HCT116 (cell line): ENCODE data around the gene HSD17B1. TPM values are rescaled to one million over a fixed set of nuclear protein-coding genes. Genes with fewer than 3 reads are reported as not detected.

Experiments
- ATAC-seq: fragments of 200-7000 bp; cut with Tn5 transposase; 2 replicates; pipeline ENCODE4 v1.9.1; 2020; ENCODE audit warnings: mild to moderate bottlenecking, moderate library complexity
- BruUV-seq: library from RNA; stranded (reverse); fragments of 400-500 nt; replicated peaks from 2 replicates; lab custom pipeline; 2021; lab: Mats Ljungman, UMichigan
- CTCF ChIA-PET: fragments of 300-600 bp; sonication (Branson Sonifier 250); formaldehyde crosslinking; loops from one replicate; lab custom pipeline; 2021; ENCODE audit warnings: antibody characterized with exemption; lab: Charles Lee
- POLR2A ChIA-PET: fragments of 300-600, 350-600 bp; sonication (Branson Sonifier 250); formaldehyde crosslinking; loops from one replicate; lab custom pipeline; 2021; ENCODE audit warnings: antibody characterized with exemption; lab: Charles Lee
- RAD21 ChIA-PET, 2 experiments: fragments of 300-600 bp; sonication (Branson Sonifier 250); formaldehyde crosslinking; loops; one replicate each; lab custom pipeline; 2023; ENCODE audit warnings: low total read pairs in 2 of 2; ENCODE audit not compliant: uncharacterized antibody in 2 of 2, unreplicated experiment in 2 of 2, low non-redundant PET in 1 of 2; lab: Charles Lee
- DNase-seq: peaks from one replicate; pipeline ENCODE4 v3.0.0-alpha.2; 2010; ENCODE audit warnings: low read depth, low spot score
- H2AFZ ChIP-seq: fragments of 200-600 bp; shearing (Covaris generic), sonication (generic); 2 replicates; pipeline ENCODE4 v1.6.1; 2017; ENCODE audit warnings: low read depth, mixed run types, mixed read lengths, antibody characterized with exemption, low read length; ENCODE audit not compliant: poor library complexity, severe bottlenecking
- H3K27ac ChIP-seq: 2 replicates; pipeline ENCODE4 v1.5.1; 2012; ENCODE audit warnings: low read depth, low read length
- H3K27me3 ChIP-seq: fragments of 200-600 bp; sonication (generic); 2 replicates; pipeline ENCODE4 v1.6.1; 2016; ENCODE audit warnings: mixed run types, low read length, mixed read lengths; ENCODE audit not compliant: insufficient read depth
- H3K36me3 ChIP-seq, 2 experiments: fragments of 200-500 bp in 1 of 2; fragments of 200-600 bp in 1 of 2; sonication (Bioruptor generic) in 1 of 2; sonication (generic) in 1 of 2; 2 replicates each; pipeline versions ENCODE4 v1.5.1 to v1.6.1; 2014 to 2016; ENCODE audit warnings: low read length in 2 of 2, inconsistent platforms in 1 of 2, mixed read lengths in 1 of 2, mixed run types in 1 of 2; ENCODE audit not compliant: insufficient read depth in 2 of 2, control insufficient read depth in 1 of 2
- H3K4me1 ChIP-seq, 2 experiments: fragments of 200-600 bp in 1 of 2; sonication (generic) in 1 of 2; 2 replicates each; pipeline versions ENCODE4 v1.5.1 to v1.6.1; 2012 to 2017; ENCODE audit warnings: low read length in 2 of 2, inconsistent platforms in 1 of 2, mild to moderate bottlenecking in 1 of 2, mixed read lengths in 1 of 2, mixed run types in 1 of 2, moderate library complexity in 1 of 2; ENCODE audit not compliant: insufficient read depth in 2 of 2, control insufficient read depth in 1 of 2
- H3K4me2 ChIP-seq: fragments of 200-600 bp; sonication (generic); 2 replicates; pipeline ENCODE4 v1.6.1; 2017; ENCODE audit warnings: mixed run types, low read length, mixed read lengths
- H3K4me3 ChIP-seq, 2 experiments: fragments of 200-600 bp in 1 of 2; sonication (generic) in 1 of 2; replicated peaks in 1 of 2; 2 replicates each; pipeline ENCODE4 v1.5.1; 2011 to 2016; ENCODE audit warnings: low read length in 2 of 2, control low read depth in 1 of 2, low read depth in 1 of 2, mild to moderate bottlenecking in 1 of 2, mixed read lengths in 1 of 2, mixed run types in 1 of 2
- H3K79me2 ChIP-seq: fragments of 200-600 bp; sonication (generic); 2 replicates; pipeline ENCODE4 v1.6.1; 2017; ENCODE audit warnings: mild to moderate bottlenecking, mixed run types, low read length, moderate library complexity, mixed read lengths; ENCODE audit not compliant: insufficient read depth
- H3K9ac ChIP-seq: fragments of 200-600 bp; sonication (generic); 2 replicates; pipeline ENCODE4 v1.6.1; 2016; ENCODE audit warnings: low read length, mixed read lengths
- H3K9me2 ChIP-seq: fragments of 200-600 bp; sonication (generic), shearing (Covaris generic); 2 replicates; pipeline ENCODE4 v1.6.1; 2017; ENCODE audit warnings: mixed run types, mild to moderate bottlenecking, moderate library complexity; ENCODE audit not compliant: insufficient read depth
- H3K9me3 ChIP-seq, 2 experiments: fragments of 200-500 bp in 1 of 2; fragments of 200-600 bp in 1 of 2; sonication (Bioruptor generic) in 1 of 2; sonication (generic) in 1 of 2; 2 replicates each; pipeline ENCODE4 v1.6.1; 2014 to 2017; ENCODE audit warnings: low read length in 2 of 2, mixed read lengths in 2 of 2, inconsistent platforms in 1 of 2, low read depth in 1 of 2, mild to moderate bottlenecking in 1 of 2, mixed run types in 1 of 2, moderate library complexity in 1 of 2; ENCODE audit not compliant: control insufficient read depth in 1 of 2, insufficient read depth in 1 of 2
- H4K20me1 ChIP-seq: fragments of 200-600 bp; sonication (generic), shearing (Covaris generic); 2 replicates; pipeline ENCODE4 v1.6.1; 2017; ENCODE audit warnings: mixed run types, mild to moderate bottlenecking, moderate library complexity; ENCODE audit not compliant: insufficient read depth
- CBX3 ChIP-seq: IDR thresholded peaks from 2 replicates; pipeline ENCODE4 v1.6.1; 2012; ENCODE audit warnings: low read depth
- CEBPB ChIP-seq: IDR thresholded peaks from 2 replicates; pipeline ENCODE4 v1.6.1; 2012; ENCODE audit warnings: low read depth
- EGR1 ChIP-seq: IDR thresholded peaks from 2 replicates; pipeline ENCODE4 v1.6.1; 2012; ENCODE audit warnings: low read depth
- ELF1 ChIP-seq: IDR thresholded peaks from 2 replicates; pipeline ENCODE4 v1.6.1; 2012; ENCODE audit warnings: low read depth, borderline replicate concordance
- EZH2 ChIP-seq: fragments of 200-600 bp; sonication (generic); IDR thresholded peaks from 2 replicates; pipeline ENCODE4 v1.6.1; 2017; ENCODE audit warnings: antibody characterized with exemption, mixed run types
- FOSL1 ChIP-seq: IDR thresholded peaks from 2 replicates; pipeline ENCODE4 v1.6.1; 2012; ENCODE audit warnings: low read depth
- JUND ChIP-seq: IDR thresholded peaks from 2 replicates; pipeline ENCODE4 v1.6.1; 2012
- POLR2A ChIP-seq: IDR thresholded peaks from 2 replicates; pipeline ENCODE4 v1.7.0; 2011; ENCODE audit warnings: borderline replicate concordance; ENCODE audit not compliant: insufficient read depth, insufficient read length; ENCODE audit errors: extremely low read depth
- POLR2AphosphoS5 ChIP-seq: IDR thresholded peaks from 2 replicates; pipeline ENCODE4 v1.6.1; 2011; ENCODE audit warnings: mild to moderate bottlenecking, low read depth, low read length, moderate library complexity
- SP1 ChIP-seq: IDR thresholded peaks from 2 replicates; pipeline ENCODE4 v1.6.1; 2012; ENCODE audit warnings: low read depth
- SRF ChIP-seq: IDR thresholded peaks from 2 replicates; pipeline ENCODE4 v1.6.1; 2012; ENCODE audit warnings: low read depth
- TCF7L2 ChIP-seq: IDR thresholded peaks from 2 replicates; pipeline ENCODE4 v1.7.0; 2011; ENCODE audit warnings: borderline replicate concordance, inconsistent platforms; ENCODE audit not compliant: insufficient read depth, insufficient read length; ENCODE audit errors: extremely low read depth
- YY1 ChIP-seq: IDR thresholded peaks from 2 replicates; pipeline ENCODE4 v1.6.1; 2011; ENCODE audit warnings: low read length, low read depth, moderate library complexity, mild to moderate bottlenecking; ENCODE audit not compliant: insufficient replicate concordance; ENCODE audit errors: extremely low read depth
- ZFX ChIP-seq: fragments of 450-650 bp; IDR thresholded peaks from 2 replicates; pipeline ENCODE4 v1.6.1; 2017
- ZNF274 ChIP-seq: fragments of 200-500 bp; sonication (Bioruptor generic); IDR thresholded peaks from 2 replicates; pipeline ENCODE4 v1.6.1; 2014; ENCODE audit warnings: mild to moderate bottlenecking, low read depth, low read length, inconsistent platforms
- intact Hi-C: fragments of 100-400 bp; cut with micrococcal nuclease; formaldehyde crosslinking; loops from 2 replicates; pipeline ENCODE4 v1.10.0; 2022
- total RNA-seq: library from RNA; stranded (reverse); gene quantifications from one replicate; pipeline ENCODE4 v1.2.1, GENCODE V29; 2021; ENCODE audit not compliant: unreplicated experiment
- TF ChIP-seq, protein P1 (sequence below): IDR thresholded peaks from 2 replicates; pipeline ENCODE4 v1.6.1; 2011; ENCODE audit warnings: mild to moderate bottlenecking, low read length, moderate library complexity; ENCODE audit not compliant: insufficient replicate concordance; ENCODE audit errors: extremely low read depth
- TF ChIP-seq, protein P2 (sequence below): IDR thresholded peaks from 2 replicates; pipeline ENCODE4 v1.6.1; 2012; ENCODE audit warnings: low read depth
- TF ChIP-seq, protein P3 (sequence below): IDR thresholded peaks from 2 replicates; pipeline ENCODE4 v1.6.1; 2012
- TF ChIP-seq, protein P4 (sequence below), 3 experiments: fragments of 200-600 bp in 1 of 3; sonication (generic) in 1 of 3; IDR thresholded peaks in 2 of 3; conservative IDR thresholded peaks in 1 of 3; 2 replicates each; pipeline ENCODE4 v1.5.1; 2012 to 2017; ENCODE audit warnings: low read depth in 2 of 3, low read length in 2 of 3, antibody characterized with exemption in 1 of 3, borderline replicate concordance in 1 of 3, control low read depth in 1 of 3, mild to moderate bottlenecking in 1 of 3, mixed read lengths in 1 of 3, mixed run types in 1 of 3, moderate library complexity in 1 of 3; ENCODE audit not compliant: insufficient read depth in 1 of 3

HSD17B1 gene
- total RNA-seq, 1 experiment from 2014 or later: 1.4 TPM

DNA sequence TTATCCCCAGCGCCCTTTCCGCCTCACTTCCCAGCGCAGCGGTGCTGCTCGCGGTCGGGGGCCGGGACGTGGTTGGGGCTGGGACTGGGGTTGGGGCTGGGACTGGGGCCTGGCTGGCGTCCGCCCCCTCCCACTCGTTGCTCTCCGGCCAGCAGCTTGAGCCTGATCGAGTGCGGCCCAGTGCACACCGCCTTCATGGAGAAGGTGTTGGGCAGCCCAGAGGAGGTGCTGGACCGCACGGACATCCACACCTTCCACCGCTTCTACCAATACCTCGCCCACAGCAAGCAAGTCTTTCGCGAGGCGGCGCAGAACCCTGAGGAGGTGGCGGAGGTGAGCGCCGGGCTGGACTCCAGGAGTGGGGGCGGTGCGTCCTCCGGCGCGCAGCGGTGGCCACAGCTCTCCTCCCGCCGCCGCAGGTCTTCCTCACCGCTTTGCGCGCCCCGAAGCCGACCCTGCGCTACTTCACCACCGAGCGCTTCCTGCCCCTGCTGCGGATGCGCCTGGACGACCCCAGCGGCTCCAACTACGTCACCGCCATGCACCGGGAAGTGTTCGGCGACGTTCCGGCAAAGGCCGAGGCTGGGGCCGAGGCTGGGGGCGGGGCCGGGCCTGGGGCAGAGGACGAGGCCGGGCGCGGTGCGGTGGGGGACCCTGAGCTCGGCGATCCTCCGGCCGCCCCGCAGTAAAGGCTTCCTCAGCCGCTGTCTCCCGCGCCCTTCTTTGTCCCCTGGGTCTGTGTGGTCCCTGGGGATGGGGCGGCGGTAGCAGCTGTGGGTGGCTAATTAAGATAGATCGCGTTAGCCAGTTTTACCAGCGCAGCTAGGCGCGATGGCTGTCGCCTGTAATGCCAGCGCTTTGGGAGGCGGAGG is 1.8 kb downstream of the HSD17B1 start:
- ChIA-PET CTCF (interaction anchor here (0.9 to 2.1 kb wide), 3 partner anchors 23 to 232 kb away, joined by 3 to 8 read pairs (median 3); partner anchors contain the start of gene PSMC3IP), POLR2A (interaction anchor here (0.5 to 1.6 kb wide), 2 partner anchors 131 to 144 kb away, joined by 3 read pairs; partner anchors contain the start of gene CAVIN1), RAD21 (no interaction called here)
- Histone ChIP-seq H3K4me1 (peaks cover 11 to 36% of the 10 kb centered on the region in 2 experiments), H3K9me3 (no peaks in the 10 kb centered on the region), H3K9ac (peak overlapping the region; percentile 97), H3K4me2 (peak overlapping the region; percentile 86), H3K27ac (peak overlapping the region; percentile 94), H3K79me2 (peaks cover 17% of the 10 kb centered on the region; the same call in 1 of the 2 replicates), H3K4me3 (peak overlapping the region; percentile 93 to 99), H4K20me1 (no peaks in the 10 kb centered on the region), H3K9me2 (no peaks in the 10 kb centered on the region), H3K36me3 (no peaks in the 10 kb centered on the region), H3K27me3 (no peaks in the 10 kb centered on the region), H2AFZ (no peak overlapping the region)
- BruUV-seq: TSS peak; percentile 63
- ATAC-seq: peak; percentile 83
- intact Hi-C loops: no loop called here
- DNase-seq: no peak
- TF ChIP-seq TCF7L2: peak; percentile 29
- peak; percentile 88 for TF ChIP-seq POLR2AphosphoS5
- no peak for TF ChIP-seq ZNF274
- no peak for TF ChIP-seq SRF
- TF ChIP-seq, protein P1, sequence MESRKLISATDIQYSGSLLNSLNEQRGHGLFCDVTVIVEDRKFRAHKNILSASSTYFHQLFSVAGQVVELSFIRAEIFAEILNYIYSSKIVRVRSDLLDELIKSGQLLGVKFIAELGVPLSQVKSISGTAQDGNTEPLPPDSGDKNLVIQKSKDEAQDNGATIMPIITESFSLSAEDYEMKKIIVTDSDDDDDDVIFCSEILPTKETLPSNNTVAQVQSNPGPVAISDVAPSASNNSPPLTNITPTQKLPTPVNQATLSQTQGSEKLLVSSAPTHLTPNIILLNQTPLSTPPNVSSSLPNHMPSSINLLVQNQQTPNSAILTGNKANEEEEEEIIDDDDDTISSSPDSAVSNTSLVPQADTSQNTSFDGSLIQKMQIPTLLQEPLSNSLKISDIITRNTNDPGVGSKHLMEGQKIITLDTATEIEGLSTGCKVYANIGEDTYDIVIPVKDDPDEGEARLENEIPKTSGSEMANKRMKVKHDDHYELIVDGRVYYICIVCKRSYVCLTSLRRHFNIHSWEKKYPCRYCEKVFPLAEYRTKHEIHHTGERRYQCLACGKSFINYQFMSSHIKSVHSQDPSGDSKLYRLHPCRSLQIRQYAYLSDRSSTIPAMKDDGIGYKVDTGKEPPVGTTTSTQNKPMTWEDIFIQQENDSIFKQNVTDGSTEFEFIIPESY: no peak
- TF ChIP-seq, protein P2, sequence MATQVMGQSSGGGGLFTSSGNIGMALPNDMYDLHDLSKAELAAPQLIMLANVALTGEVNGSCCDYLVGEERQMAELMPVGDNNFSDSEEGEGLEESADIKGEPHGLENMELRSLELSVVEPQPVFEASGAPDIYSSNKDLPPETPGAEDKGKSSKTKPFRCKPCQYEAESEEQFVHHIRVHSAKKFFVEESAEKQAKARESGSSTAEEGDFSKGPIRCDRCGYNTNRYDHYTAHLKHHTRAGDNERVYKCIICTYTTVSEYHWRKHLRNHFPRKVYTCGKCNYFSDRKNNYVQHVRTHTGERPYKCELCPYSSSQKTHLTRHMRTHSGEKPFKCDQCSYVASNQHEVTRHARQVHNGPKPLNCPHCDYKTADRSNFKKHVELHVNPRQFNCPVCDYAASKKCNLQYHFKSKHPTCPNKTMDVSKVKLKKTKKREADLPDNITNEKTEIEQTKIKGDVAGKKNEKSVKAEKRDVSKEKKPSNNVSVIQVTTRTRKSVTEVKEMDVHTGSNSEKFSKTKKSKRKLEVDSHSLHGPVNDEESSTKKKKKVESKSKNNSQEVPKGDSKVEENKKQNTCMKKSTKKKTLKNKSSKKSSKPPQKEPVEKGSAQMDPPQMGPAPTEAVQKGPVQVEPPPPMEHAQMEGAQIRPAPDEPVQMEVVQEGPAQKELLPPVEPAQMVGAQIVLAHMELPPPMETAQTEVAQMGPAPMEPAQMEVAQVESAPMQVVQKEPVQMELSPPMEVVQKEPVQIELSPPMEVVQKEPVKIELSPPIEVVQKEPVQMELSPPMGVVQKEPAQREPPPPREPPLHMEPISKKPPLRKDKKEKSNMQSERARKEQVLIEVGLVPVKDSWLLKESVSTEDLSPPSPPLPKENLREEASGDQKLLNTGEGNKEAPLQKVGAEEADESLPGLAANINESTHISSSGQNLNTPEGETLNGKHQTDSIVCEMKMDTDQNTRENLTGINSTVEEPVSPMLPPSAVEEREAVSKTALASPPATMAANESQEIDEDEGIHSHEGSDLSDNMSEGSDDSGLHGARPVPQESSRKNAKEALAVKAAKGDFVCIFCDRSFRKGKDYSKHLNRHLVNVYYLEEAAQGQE: no peak
- no peak; the same call in 1 of the 2 replicates for TF ChIP-seq ELF1
- TF ChIP-seq FOSL1: no peak
- TF ChIP-seq EZH2: no peak
- TF ChIP-seq, protein P3, sequence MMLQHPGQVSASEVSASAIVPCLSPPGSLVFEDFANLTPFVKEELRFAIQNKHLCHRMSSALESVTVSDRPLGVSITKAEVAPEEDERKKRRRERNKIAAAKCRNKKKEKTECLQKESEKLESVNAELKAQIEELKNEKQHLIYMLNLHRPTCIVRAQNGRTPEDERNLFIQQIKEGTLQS: no peak
- peak; percentile 87 for TF ChIP-seq ZFX
- TF ChIP-seq YY1: peak; percentile 33
- TF ChIP-seq JUND: no peak
- TF ChIP-seq, protein P4, sequence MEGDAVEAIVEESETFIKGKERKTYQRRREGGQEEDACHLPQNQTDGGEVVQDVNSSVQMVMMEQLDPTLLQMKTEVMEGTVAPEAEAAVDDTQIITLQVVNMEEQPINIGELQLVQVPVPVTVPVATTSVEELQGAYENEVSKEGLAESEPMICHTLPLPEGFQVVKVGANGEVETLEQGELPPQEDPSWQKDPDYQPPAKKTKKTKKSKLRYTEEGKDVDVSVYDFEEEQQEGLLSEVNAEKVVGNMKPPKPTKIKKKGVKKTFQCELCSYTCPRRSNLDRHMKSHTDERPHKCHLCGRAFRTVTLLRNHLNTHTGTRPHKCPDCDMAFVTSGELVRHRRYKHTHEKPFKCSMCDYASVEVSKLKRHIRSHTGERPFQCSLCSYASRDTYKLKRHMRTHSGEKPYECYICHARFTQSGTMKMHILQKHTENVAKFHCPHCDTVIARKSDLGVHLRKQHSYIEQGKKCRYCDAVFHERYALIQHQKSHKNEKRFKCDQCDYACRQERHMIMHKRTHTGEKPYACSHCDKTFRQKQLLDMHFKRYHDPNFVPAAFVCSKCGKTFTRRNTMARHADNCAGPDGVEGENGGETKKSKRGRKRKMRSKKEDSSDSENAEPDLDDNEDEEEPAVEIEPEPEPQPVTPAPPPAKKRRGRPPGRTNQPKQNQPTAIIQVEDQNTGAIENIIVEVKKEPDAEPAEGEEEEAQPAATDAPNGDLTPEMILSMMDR (IDR thresholded peaks at IDR 0.05 in 2 of 3, conservative IDR thresholded peaks at IDR 0.05 in 1 of 3; ENCODE audit: borderline replicate concordance in 1 of 3, insufficient read depth in 1 of 3, low read depth in 2 of 3, low read length in 2 of 3): no peak
- peak; percentile 73 for TF ChIP-seq EGR1
- no peak for TF ChIP-seq SP1
- no peak for TF ChIP-seq CBX3
- peak; percentile 68 for TF ChIP-seq POLR2A
- TF ChIP-seq CEBPB: no peak
